ENCODE measurements around the gene CHD9. TPM values are rescaled to one million over a fixed set of nuclear protein-coding genes. Genes with fewer than 3 reads are reported as not detected.
"Not testable (repeated sequence)": the region's sequence is repeated elsewhere in the genome, so short reads cannot be mapped to it uniquely, and the experiment has no call there.

Gene CHD9
- polyA plus RNA-seq, 1 donor from 2014 or later: 69.3 TPM

GRCh38 chr16:53048139-53048915 lies 6.5 kb upstream of the CHD9 start:
- TF ChIP-seq POLR2AphosphoS5 (IDR thresholded peaks at IDR 0.05): no peak
- TF ChIP-seq CTCF (IDR thresholded peaks at IDR 0.05; ENCODE audit: poor library complexity, severe bottlenecking): no peak
- no peak for TF ChIP-seq SMC3 (conservative IDR thresholded peaks at IDR 0.05; ENCODE audit: poor library complexity)
- TF ChIP-seq EZH2 (IDR thresholded peaks at IDR 0.05; ENCODE audit: borderline replicate concordance, insufficient read depth, low read length, poor library complexity, severe bottlenecking): no peak
- no peak for TF ChIP-seq MXI1 (conservative IDR thresholded peaks at IDR 0.05; ENCODE audit: poor library complexity, severe bottlenecking)
- TF ChIP-seq RAD21 (conservative IDR thresholded peaks at IDR 0.05): no peak
- TF ChIP-seq REST (IDR thresholded peaks at IDR 0.05; ENCODE audit: borderline replicate concordance): no peak
- TF ChIP-seq TAF1 (IDR thresholded peaks at IDR 0.05; ENCODE audit: low read depth): no peak
- no peak for TF ChIP-seq EP300 (conservative IDR thresholded peaks at IDR 0.05; ENCODE audit: poor library complexity, severe bottlenecking)

GRCh38 chr16:53051255-53051654 lies 3.5 kb upstream of the CHD9 start:
- H3K79me2 ChIP-seq (replicated peaks; ENCODE audit: insufficient read depth, low read length); H3K9me2 ChIP-seq (ENCODE audit: insufficient read depth, low read length); H3F3A ChIP-seq (ENCODE audit: insufficient read depth, low read length, poor library complexity, severe bottlenecking); H3K27ac ChIP-seq (ENCODE audit: low read length); H3K9me3 ChIP-seq (ENCODE audit: low read length); H3K4me3 ChIP-seq (ENCODE audit: low read length); H3K27me3 ChIP-seq (ENCODE audit: insufficient read depth, low read depth, low read length); H3K9ac ChIP-seq (ENCODE audit: low read length); H3K4me2 ChIP-seq (ENCODE audit: low read length); H2AFZ ChIP-seq (ENCODE audit: low read depth, low read length); H4K20me1 ChIP-seq (ENCODE audit: insufficient read depth); H3K36me3 ChIP-seq (ENCODE audit: insufficient read depth, low read length): not testable (repeated sequence)

More at GRCh38 chr16:53048139-53048915, 6.5 kb upstream of the CHD9 start:
- Histone ChIP-seq H3K27ac (ENCODE audit: low read length) (no peak overlapping the region), H3K27me3 (ENCODE audit: insufficient read depth, low read depth, low read length) (no peaks in the 10 kb centered on the region), H3K9me2 (ENCODE audit: insufficient read depth, low read length) (no peaks in the 10 kb centered on the region), H3K4me2 (ENCODE audit: low read length) (no peak overlapping the region), H3K36me3 (ENCODE audit: insufficient read depth, low read length) (no peaks in the 10 kb centered on the region), H3F3A (ENCODE audit: insufficient read depth, low read length, poor library complexity, severe bottlenecking) (no peaks in the 10 kb centered on the region), H3K79me2 (replicated peaks; ENCODE audit: insufficient read depth, low read length) (no peaks in the 10 kb centered on the region), H4K20me1 (ENCODE audit: insufficient read depth) (no peaks in the 10 kb centered on the region), H3K9me3 (ENCODE audit: low read length) (no peaks in the 10 kb centered on the region), H2AFZ (ENCODE audit: low read depth, low read length) (no peak overlapping the region), H3K9ac (ENCODE audit: low read length) (no peak overlapping the region), H3K4me3 (ENCODE audit: low read length) (no peak overlapping the region)

Data from neural cell (in vitro differentiated cells).